SJSA1 (cell line): Measurements from ENCODE around the gene RAB11FIP5. TPM values are rescaled to one million over a fixed set of nuclear protein-coding genes. Genes with fewer than 3 reads are reported as not detected.
A peak's percentile ranks its signal among the peaks of the same experiment; 100 is the strongest.

Experiments
- DNase-seq, 2 experiments: peaks; one replicate each; pipeline ENCODE4 v3.0.0-alpha.2; 2015 to 2020; ENCODE audit warnings: low spot score in 2 of 2, low read depth in 1 of 2
- H3K27ac ChIP-seq: fragments of 250-450 bp; sonication (Bioruptor Pico); 2 replicates; pipeline ENCODE4 v1.5.1; 2020; ENCODE audit warnings: mild to moderate bottlenecking, moderate library complexity
- H3K27me3 ChIP-seq: fragments of 250-450 bp; sonication (Bioruptor Pico); replicated peaks from 2 replicates; pipeline ENCODE4 v1.5.1; 2020; ENCODE audit warnings: mild to moderate bottlenecking, moderate library complexity
- H3K36me3 ChIP-seq: fragments of 250-450 bp; sonication (Bioruptor Pico); 2 replicates; pipeline ENCODE4 v1.5.1; 2020; ENCODE audit warnings: mild to moderate bottlenecking
- H3K4me1 ChIP-seq: fragments of 250-450 bp; sonication (Bioruptor Pico); replicated peaks from 2 replicates; pipeline ENCODE4 v1.6.1; 2021; ENCODE audit warnings: mild to moderate bottlenecking
- H3K4me3 ChIP-seq: fragments of 250-450 bp; sonication (Bioruptor Pico); 2 replicates; pipeline ENCODE4 v1.5.1; 2020; ENCODE audit warnings: mild to moderate bottlenecking
- H3K9me3 ChIP-seq: fragments of 250-450 bp; sonication (Bioruptor Pico); replicated peaks from 2 replicates; pipeline ENCODE4 v1.5.1; 2020; ENCODE audit warnings: mild to moderate bottlenecking
- total RNA-seq: library from RNA; depleted of rRNA; stranded (reverse); fragments of >200 nt; shearing (Covaris generic); gene quantifications from 2 replicates; pipeline ENCODE4 v1.2.3, GENCODE V29; 2014

RAB11FIP5 gene
- total RNA-seq, 1 experiment from 2014 or later: 23.0 TPM

DNA sequence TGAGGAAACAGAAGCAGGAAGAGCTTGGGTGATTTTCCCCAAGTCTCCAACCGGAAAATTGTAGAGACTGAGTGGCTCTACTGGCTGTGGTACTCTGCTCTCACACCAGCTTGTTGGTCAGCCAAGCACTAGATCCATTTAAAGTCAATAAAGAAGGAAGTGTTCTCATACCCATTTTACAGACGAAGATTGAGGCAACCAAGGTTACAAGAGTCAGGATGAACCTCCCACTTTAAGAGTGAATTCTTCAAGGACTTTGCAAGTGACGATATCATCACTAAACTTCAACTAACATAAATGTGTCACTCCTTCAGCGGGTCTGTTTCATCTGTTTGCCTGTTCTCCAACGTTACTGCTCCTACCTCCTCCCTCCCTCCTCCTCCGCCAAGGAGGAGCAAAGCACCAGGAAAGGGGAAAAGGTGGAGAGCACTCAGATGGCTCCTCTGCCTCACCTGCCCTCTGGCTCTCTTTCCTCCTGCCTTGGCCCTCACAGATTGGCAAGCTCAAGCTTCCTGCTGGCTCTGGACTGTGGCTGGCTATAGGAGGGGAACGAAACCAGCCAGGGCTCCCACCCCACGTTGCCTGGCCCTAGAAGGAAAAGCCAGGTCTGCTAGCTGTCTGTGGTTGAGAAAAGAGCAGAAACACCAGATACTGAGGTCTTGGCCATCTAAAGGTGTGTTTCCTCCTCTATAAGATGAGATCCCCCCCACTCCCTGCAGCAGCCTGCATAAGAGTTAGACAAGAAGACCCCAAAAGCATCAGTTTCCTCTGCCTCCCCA lies 3.6 kb upstream of the RAB11FIP5 start:
- Histone ChIP-seq H3K36me3 (peaks cover 4% of the 10 kb centered on the region), H3K4me3 (no peak overlapping the region), H3K27me3 (no peaks in the 10 kb centered on the region), H3K27ac (no peak overlapping the region), H3K9me3 (no peaks in the 10 kb centered on the region), H3K4me1 (peaks cover 26% of the 10 kb centered on the region)
- DNase-seq: no peak

DNA sequence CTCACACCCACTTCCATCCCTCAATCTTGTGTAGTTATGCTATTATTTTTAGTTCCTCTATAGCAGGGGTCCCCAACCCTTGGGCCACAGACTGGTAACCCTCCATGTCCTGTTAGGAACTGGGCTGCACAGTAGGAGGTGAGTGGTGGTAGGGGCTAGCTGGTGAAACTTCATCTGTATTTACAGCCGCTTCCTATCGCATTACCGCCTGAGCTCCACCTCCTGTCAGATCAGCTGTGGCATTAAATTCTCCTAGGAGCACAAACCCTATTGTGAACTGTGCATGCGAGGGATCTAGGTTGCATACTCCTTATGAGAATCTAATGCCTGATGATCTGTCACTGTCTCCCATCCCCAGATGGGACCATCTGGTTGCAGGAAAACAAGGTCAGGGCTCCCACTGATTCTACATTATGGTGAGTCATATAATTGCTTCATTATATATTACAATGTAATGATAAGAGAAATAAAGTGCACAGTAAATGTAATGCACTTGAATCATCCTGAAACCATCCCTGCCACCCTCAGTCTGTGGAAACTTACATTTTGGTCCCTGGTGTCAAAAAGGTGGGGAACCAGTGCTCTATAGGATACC lies 1.6 kb upstream of the RAB11FIP5 start:
- Histone ChIP-seq H3K4me3 (no peak overlapping the region), H3K4me1 (peaks cover 35% of the 10 kb centered on the region), H3K27me3 (no peaks in the 10 kb centered on the region), H3K9me3 (no peaks in the 10 kb centered on the region), H3K36me3 (peaks cover 4% of the 10 kb centered on the region), H3K27ac (no peak overlapping the region)
- DNase-seq: no peak

DNA sequence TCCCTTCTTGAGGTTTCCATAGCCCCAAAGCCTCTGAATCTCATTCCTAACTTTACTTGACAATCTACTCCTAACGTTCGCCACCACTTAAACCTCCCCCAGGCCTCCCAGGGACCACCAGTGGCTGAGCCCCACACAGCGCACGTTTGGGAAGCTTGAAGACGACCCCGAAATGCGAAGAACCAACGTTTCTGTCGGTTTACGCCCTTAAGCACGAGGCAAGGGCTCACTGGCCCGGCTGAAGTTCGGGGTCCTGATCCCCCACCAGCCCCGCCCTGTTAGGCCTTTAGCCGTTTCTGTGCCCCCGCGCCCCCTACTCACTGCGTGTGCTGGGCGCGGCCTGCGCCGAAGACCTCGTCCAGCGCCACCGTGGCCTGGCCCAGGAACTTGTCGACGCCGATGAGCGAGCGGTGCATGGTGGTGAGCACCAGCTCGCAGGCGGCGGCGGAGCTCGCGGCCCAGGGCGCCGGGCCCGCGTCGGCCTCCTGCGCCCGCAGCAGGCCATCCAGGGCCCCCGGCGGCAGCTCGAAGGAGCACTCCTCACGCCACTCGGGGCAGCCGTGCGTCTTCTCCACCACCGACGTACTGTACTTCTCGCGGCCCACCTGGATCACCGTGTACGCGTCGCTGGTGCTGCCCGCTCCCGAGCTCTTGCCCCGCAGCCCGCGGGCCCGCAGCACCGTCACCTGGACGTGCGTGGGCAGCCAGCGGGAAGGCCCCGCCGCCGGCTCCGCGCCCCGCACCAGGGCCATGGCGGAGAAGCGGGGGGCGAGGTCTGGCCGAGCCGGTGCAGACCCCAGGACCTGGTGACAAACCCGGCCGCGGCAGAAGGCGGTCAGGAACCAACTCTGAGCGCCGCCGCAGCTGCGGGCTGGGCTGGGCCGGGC lies 479 bp downstream of the RAB11FIP5 start:
- DNase-seq: peak; percentile 50 to 64
- Histone ChIP-seq H3K36me3 (peaks cover 4% of the 10 kb centered on the region), H3K4me3 (peak overlapping the region; percentile 87), H3K27me3 (no peaks in the 10 kb centered on the region), H3K4me1 (peaks cover 37% of the 10 kb centered on the region), H3K27ac (peak overlapping the region; percentile 62), H3K9me3 (no peaks in the 10 kb centered on the region)

DNA sequence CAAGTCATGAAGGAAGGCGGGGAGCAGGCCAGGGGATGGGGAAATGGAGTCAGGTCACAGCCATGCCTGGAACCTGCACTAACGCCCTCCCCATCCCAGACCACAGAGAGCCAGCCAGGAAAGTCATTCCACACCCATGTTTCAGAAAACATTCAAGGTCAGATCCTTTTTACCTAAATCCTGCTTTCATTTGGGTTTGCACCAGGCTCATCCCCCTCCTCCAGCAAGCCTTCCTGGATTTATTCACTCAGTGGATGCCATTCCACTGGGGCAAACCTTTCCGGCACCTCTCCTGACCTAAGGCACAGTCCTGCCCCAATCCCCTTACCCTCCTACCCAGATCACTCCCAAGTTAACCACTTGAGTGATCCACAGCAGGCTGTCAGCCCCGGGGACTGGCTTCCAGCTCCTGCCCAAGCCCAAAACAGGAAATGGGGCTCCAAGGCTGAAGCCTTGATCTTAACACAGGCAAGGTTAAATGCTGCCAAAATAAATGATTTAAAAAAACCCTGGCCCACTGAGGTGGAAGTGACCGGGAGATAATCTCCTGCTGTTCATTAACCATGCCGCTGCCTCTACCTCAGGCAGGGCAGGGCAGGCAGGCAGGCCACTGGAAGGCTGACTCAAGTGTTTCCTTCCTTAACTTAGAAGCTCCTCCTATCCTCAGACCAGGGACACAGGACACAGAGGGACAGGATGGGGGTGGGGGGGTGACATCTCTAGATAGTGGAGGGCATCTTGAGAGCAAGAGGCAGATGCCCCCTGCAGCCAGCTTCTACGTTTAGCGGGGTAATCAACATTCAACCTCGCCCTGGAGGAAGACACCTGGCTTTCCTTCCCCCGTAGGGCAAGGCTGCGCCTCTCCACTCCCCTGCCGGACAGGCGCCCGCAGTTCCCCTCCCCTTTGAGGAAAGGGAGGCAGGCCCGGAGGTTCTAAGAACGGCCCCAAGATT lies 1.4 kb downstream of the RAB11FIP5 start:
- Histone ChIP-seq H3K4me3 (peak overlapping the region; percentile 87), H3K9me3 (no peaks in the 10 kb centered on the region), H3K36me3 (peaks cover 4% of the 10 kb centered on the region), H3K4me1 (peaks cover 32% of the 10 kb centered on the region), H3K27me3 (no peaks in the 10 kb centered on the region), H3K27ac (no peak overlapping the region)
- DNase-seq: peak in 1 of 2 experiments; percentile 61

DNA sequence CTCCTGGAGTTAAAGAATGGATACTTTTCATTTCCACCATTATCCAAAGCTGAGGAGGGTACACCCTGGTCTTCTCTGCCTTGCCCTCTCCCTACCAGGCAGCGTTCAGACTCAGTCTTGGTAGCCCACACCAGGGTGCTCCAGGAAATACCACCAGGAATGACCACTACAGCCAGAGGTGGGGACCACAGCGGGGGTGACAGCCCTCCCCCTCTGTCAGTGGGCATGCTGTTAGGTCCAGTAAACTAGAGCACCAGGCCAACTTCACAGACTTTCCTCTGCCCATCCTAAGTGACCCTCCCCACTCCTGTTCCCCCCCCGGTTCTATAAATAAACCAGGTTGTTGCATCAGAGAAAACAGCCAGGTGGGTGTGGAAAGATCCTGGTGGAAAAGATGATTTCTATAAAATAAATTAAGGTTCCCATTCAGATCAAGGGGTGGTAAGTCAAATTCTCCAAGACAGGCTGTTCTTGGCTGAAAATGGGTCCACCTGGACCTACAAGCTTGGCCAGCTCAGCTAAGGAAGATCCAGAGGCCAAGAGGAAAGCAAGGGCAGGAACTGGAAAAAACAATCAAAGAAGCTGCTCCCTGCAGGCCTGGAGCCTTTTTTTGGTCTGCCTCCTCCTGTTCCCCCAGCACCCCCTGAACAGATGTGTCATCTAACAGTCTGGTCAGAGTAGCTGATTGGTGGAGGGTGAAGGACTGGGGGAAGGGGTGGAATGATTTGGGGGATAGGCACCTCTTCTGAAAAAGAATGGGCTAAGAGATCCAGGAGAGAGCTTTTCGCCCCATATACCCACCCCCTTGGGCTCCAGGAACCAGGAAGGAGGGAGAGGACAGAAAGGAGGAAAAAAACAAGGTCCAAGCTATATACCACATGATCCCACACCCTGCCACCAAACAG lies 2.3 kb downstream of the RAB11FIP5 start:
- Histone ChIP-seq H3K27me3 (no peaks in the 10 kb centered on the region), H3K4me3 (no peak overlapping the region), H3K27ac (no peak overlapping the region), H3K4me1 (peaks cover 38% of the 10 kb centered on the region), H3K9me3 (no peaks in the 10 kb centered on the region), H3K36me3 (peaks cover 4% of the 10 kb centered on the region)
- no peak for DNase-seq

DNA sequence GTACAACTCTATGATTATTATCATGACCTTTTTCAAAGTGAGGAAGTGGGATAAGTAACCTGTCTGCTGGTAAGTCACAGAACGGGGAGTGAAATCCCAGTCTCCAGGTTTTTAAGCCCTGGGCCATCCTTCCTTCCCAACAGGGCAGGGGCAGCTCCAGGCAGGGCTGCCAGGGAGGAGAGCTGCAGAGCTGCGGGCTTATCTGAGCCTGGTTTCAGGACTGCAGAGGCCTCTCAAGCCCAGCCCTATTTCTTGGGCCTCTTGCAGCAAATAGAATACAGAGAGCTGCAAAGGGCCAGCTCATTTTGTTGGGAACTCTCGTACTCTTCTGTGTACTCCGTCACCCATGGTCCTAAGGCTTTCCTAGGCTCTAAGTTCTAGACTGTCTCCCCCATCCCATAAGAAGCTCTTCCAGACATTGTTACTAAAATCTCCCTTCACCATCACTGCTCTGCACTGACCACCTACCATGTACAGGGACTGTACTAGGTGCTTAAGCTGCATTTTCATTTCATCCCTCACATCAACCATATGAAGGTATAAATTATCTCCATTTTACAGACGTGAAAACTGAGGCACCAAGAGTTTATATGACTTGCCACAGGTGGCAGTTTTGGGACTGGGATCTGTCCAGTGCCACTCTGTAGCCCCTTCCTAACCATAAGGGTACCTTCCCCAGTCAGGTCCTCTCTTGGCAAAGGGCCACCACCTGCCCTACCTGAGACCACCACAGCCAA lies 3.1 kb downstream of the RAB11FIP5 start:
- no peaks in the 10 kb centered on the region for H3K9me3 ChIP-seq
- H3K27me3 ChIP-seq: no peaks in the 10 kb centered on the region
- peaks cover 4% of the 10 kb centered on the region for H3K36me3 ChIP-seq
- H3K4me3 ChIP-seq: no peak overlapping the region
- H3K4me1 ChIP-seq: peaks cover 38% of the 10 kb centered on the region
- DNase-seq: no peak
- H3K27ac ChIP-seq: no peak overlapping the region

DNA sequence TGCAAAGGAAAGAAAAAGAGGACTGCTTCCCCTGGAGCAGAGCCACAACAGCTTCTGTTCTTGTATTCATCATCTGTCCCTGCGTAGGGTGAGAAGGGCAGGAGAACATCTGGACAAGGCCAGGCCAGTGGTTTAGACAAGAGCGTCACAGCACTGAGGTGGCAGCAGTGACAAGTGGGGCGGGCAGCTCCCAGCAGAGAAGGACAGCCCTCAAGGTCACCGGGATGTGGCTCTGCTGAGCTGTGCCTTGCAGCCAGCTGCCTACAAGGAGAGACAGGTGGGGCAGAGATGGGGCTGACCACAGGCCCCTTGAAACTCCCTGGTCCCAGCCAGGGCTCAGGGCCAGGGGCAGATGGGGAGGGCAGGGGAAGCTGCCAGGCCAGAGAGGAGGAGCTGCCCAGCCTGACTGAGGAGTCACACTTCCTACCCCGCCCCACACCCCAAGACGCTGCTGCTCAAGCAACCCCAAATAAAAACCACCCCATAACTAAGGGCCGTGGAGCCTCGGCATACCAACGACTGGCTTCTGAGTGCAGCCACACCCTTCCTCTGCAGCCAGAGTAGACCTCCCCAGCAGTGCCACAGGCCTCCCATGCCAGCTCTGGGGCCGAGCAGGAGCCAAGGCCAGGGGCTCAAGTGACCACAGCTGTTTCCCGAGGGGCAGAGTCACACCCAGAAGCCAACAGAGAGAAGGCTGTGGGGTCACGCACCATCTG lies 5.4 kb downstream of the RAB11FIP5 start:
- Histone ChIP-seq H3K27ac (no peak overlapping the region), H3K4me1 (peaks cover 41% of the 10 kb centered on the region)

DNA sequence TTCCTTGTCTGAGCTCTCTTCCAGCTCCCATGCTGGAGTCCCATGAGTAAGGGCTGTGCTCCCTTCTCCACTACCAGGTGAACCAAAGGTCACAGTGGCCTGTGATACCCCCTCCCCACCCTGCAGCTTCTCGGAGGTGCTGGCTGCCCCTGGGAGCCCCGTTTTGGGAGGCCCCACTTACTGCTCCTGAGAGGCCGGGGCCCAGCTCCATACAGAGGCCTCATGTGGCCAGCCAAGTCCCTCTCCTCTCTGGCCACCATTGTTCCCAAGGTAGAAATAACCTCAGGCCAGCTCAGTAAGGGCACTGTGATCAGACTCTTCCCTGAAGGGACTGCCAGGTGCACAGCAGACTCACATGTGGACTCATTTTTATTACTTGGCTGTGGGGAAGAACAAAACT lies 6.0 kb downstream of the RAB11FIP5 start:
- no peaks in the 10 kb centered on the region for H3K9me3 ChIP-seq
- H3K4me1 ChIP-seq: peaks cover 41% of the 10 kb centered on the region
- H3K4me3 ChIP-seq: no peak overlapping the region
- DNase-seq: no peak
- no peaks in the 10 kb centered on the region for H3K27me3 ChIP-seq
- no peak overlapping the region for H3K27ac ChIP-seq
- H3K36me3 ChIP-seq: 0 out of 2 replicates have a peak, but pooled peaks cover 4% of the 10 kb centered on the region

More for the DNA sequence above, 5.4 kb downstream of the RAB11FIP5 start:
- Histone ChIP-seq H3K36me3 (peaks cover 5% of the 10 kb centered on the region), H3K9me3 (no peaks in the 10 kb centered on the region), H3K4me3 (no peak overlapping the region), H3K27me3 (no peaks in the 10 kb centered on the region)
- no peak for DNase-seq

DNA sequence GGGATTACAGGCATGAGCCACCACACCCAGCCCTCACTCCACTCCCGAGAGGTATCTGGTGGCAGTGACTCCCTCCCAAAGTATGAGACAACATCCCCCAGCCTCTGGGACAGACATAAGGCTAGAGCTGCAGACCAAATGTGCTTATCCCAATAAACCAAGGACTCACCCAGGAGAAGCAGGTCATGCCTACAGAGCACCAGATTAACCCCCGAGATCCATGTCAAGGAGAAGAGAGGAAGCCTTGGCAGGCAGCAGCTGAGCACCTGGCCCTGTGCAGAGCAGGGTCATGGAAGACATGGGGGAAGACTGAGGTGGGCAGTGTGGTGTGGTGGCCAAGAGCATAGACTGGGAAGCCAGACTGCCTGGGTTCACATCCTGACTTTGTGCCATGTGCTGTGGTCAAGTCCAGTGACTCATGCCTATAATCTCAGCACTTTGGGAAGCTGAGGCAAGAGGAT lies 7.2 kb downstream of the RAB11FIP5 start:
- no peak overlapping the region for H3K4me3 ChIP-seq
- no peak for DNase-seq
- H3K27me3 ChIP-seq: no peaks in the 10 kb centered on the region
- H3K4me1 ChIP-seq: peaks cover 35% of the 10 kb centered on the region
- H3K36me3 ChIP-seq: peaks cover 11% of the 10 kb centered on the region
- H3K27ac ChIP-seq: no peak overlapping the region
- no peaks in the 10 kb centered on the region for H3K9me3 ChIP-seq

DNA sequence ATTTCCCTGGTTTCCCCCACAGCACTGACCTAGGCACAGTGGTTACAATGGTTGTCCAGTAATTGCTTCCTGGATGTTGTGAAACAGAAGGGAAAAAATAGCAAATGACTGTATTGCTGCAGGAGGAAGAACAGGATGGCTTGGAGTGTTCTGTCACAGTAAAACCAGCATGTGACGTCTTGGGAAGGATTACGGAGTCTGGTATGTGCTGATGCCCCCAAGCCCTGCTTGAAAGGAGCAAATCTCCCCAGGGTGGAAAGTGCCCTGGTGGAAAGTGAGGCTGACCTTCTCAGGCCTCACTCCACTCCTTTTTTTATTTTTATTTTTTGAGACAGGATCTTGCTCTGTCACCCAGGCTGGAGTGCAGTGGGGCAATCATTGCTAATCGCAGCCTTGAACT lies 7.8 kb downstream of the RAB11FIP5 start:
- Histone ChIP-seq H3K4me1 (peaks cover 35% of the 10 kb centered on the region), H3K27me3 (no peaks in the 10 kb centered on the region), H3K9me3 (no peaks in the 10 kb centered on the region), H3K27ac (no peak overlapping the region), H3K4me3 (no peak overlapping the region), H3K36me3 (peaks cover 12% of the 10 kb centered on the region)
- DNase-seq: no peak

DNA sequence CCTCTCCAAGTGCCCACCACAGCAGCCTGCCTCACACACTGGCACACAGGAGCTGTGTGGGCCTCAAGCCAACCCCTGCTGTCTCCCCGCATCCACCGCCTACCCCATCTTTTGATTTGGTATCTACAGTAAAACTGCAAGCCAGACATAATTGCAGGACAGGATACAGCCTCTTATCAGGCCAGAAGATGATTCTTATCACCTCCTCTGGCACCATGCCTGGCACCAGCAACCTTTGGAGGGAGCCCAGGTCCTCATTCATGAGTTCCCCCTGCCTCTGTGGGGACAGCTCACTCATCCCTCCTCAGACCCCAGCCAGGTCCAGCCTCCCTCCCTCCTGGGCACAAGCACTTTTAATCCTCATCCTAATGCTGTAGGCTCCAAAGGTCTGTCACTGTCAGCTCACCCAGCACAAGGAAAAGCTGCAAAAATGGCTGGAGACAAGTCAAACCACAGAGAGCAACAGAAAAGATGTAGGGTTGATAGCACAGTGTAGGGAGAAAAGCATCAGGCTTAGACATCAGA lies 9.7 kb downstream of the RAB11FIP5 start:
- DNase-seq: no peak

More for the DNA sequence above, 9.7 kb downstream of the RAB11FIP5 start:
- Histone ChIP-seq H3K4me1 (peaks cover 34% of the 10 kb centered on the region), H3K36me3 (peaks cover 14% of the 10 kb centered on the region), H3K9me3 (no peaks in the 10 kb centered on the region), H3K4me3 (no peak overlapping the region), H3K27me3 (no peaks in the 10 kb centered on the region), H3K27ac (no peak overlapping the region)
